ENCODE measurements around the gene SLC5A10. TPM values are rescaled to one million over a fixed set of nuclear protein-coding genes. Genes with fewer than 3 reads are reported as not detected.

SLC5A10 gene
- total RNA-seq, result not detected
- polyA plus RNA-seq, result under 1 TPM; 0.05 to 0.23 (median 0.16) TPM

DNA sequence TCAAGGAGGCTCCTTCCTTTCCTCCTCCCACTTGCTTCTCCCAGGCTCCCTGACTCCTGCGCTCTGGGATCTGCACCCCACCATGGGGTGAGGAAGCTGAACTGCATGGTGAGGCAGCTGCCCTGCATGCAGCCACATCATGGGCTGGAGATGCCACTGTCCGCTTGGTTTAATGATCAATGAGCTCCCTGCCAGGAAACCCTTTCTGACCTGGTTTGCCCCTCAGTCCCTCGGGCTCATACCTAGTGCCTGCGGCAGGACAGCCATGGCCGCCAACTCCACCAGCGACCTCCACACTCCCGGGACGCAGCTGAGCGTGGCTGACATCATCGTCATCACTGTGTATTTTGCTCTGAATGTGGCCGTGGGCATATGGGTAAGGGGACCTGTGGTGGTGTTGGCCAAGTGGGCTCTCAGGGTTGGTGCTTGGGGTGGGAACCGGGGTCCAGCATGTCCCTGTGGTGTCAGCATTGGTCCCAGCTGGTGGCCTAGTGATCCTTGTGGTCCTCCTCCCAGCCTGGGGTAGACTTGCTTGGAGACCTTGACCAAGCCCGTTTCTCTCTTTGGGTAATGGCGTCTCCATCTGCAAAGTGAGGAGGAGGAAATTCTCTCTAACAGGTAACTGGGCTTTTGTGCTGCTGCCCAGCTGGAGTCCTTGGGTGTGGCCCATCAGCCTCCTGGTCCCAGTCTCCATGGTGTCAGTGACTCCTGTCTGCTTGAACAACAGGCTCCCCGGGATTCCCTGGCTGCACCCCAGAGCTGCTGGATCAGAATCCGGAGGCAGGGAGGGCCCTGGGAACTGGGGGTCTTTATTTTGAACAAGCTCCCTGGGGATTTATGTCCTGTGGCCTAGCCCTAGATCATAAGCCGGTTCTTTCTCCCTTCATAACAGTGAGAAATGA, at the start of gene SLC5A10:
Gene SLC5A10, plus strand, starts transcription at position 225 of the 902 bp plus-strand sequence. Its CDS starts 41 bp downstream, at position 266.
- no peaks in the 10 kb centered on the region for H3K9me3 ChIP-seq (ENCODE audit: control insufficient read depth in 2 of 2, low read length in 2 of 2)
- H3K36me3 ChIP-seq (ENCODE audit: control insufficient read depth, insufficient read depth, low read length), result no peaks in the 10 kb centered on the region
- Mint-ChIP-seq H3K4me3 (peak within 1 kb of the TSS in 1 of 4 donors; percentile 2), H3K36me3 (no peaks in the 10 kb centered on the region), H3K4me1 (peaks cover 12 to 50% (median 16%) of the 10 kb centered on the region in 4 donors), H3K27ac (peak within 1 kb of the TSS in 1 of 3 donors; percentile 55), H3K27me3 (peaks cover 4% of the 10 kb centered on the region), H3K9me3 (no peaks in the 10 kb centered on the region)
- H3K4me3 ChIP-seq (ENCODE audit: low read depth, low read length), result no peak within 1 kb of the TSS
- H3K27me3 ChIP-seq (ENCODE audit: control insufficient read depth, insufficient read depth, low read length), result no peaks in the 10 kb centered on the region
- no peak within 1 kb of the TSS for H3K27ac ChIP-seq (ENCODE audit: insufficient read depth, low read length, poor library complexity, severe bottlenecking)
- peaks cover 24% of the 10 kb centered on the region for H3K4me1 ChIP-seq (ENCODE audit: control insufficient read depth, insufficient read depth, low read length, poor library complexity, severe bottlenecking)
- ATAC-seq (ENCODE audit: low read depth in 2 of 2) (no peak), DNase-seq (no peak)

DNA sequence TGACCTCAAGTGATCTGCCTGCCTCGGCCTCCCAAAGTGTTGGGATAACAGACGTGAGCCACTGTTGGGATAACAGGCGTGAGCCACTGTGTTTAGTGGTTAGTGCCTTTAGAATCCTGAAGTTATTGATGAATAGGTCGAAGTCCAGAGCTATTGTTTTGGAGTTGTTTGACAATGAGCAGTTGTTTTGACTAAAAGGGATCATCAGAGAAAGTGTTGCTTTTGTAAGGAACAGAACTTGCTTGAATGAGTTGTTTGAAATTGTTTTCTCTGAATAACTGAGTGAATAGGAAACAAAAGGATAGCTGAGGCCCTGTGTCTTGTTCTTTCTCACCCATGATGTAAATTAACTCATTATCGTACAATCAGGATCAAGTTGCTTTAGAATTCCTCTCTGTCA, 47.5 kb upstream of the SLC5A10 start:
- no peak overlapping the region for H3K27ac ChIP-seq (ENCODE audit: insufficient read depth, low read length, poor library complexity, severe bottlenecking)
- Mint-ChIP-seq H3K4me1 (peaks cover 33 to 61% (median 41%) of the 10 kb centered on the region in 4 donors), H3K27ac (no peak overlapping the region), H3K27me3 (no peaks in the 10 kb centered on the region), H3K4me3 (no peak overlapping the region), H3K9me3 (peaks cover 0 to 1% (median 0%) of the 10 kb centered on the region in 7 donors), H3K36me3 (peaks cover 40% of the 10 kb centered on the region)
- peaks cover 19% of the 10 kb centered on the region for H3K36me3 ChIP-seq (ENCODE audit: control insufficient read depth, insufficient read depth, low read length)
- peaks cover 34% of the 10 kb centered on the region for H3K4me1 ChIP-seq (ENCODE audit: control insufficient read depth, insufficient read depth, low read length, poor library complexity, severe bottlenecking)
- no peaks in the 10 kb centered on the region for H3K27me3 ChIP-seq (ENCODE audit: control insufficient read depth, insufficient read depth, low read length)
- H3K9me3 ChIP-seq (ENCODE audit: control insufficient read depth in 2 of 2, low read length in 2 of 2), result no peaks in the 10 kb centered on the region
- DNase-seq (no peak), ATAC-seq (ENCODE audit: low read depth in 2 of 2) (no peak)
- H3K4me3 ChIP-seq (ENCODE audit: low read depth, low read length), result no peak overlapping the region

DNA sequence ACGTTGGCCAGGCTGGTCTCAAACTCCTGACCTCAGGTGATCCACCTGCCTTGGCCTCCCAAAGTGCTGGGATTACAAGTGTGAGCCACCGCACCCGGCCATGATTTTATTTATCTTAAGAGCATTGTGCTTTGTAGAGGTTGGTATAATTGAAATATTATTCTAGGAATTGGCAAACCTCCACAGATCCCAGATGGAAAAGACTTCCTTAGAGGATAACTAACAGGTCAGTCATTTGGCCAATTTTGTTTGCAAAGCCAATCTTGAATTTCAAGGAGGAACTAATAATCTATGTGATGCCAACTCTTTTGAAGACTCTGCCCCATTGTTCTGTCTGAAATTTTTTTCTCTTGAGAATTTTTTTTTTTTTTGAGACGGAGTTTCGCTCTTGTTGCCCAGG, 46.7 kb upstream of the SLC5A10 start:
- DNase-seq (no peak), ATAC-seq (ENCODE audit: low read depth in 2 of 2) (no peak)
- no peaks in the 10 kb centered on the region for H3K27me3 Mint-ChIP-seq
- peaks cover 29% of the 10 kb centered on the region for H3K4me1 ChIP-seq (ENCODE audit: control insufficient read depth, insufficient read depth, low read length, poor library complexity, severe bottlenecking)
- no peaks in the 10 kb centered on the region for H3K27me3 ChIP-seq (ENCODE audit: control insufficient read depth, insufficient read depth, low read length)
- H3K27ac Mint-ChIP-seq, result no peak overlapping the region
- peaks cover 38% of the 10 kb centered on the region for H3K36me3 Mint-ChIP-seq
- H3K9me3 Mint-ChIP-seq, result peaks cover 0 to 1% (median 0%) of the 10 kb centered on the region in 7 donors
- no peak overlapping the region for H3K27ac ChIP-seq (ENCODE audit: insufficient read depth, low read length, poor library complexity, severe bottlenecking)
- H3K9me3 ChIP-seq (ENCODE audit: control insufficient read depth in 2 of 2, low read length in 2 of 2), result no peaks in the 10 kb centered on the region
- peaks cover 31 to 58% (median 40%) of the 10 kb centered on the region in 4 donors for H3K4me1 Mint-ChIP-seq
- H3K4me3 ChIP-seq (ENCODE audit: low read depth, low read length), result no peak overlapping the region
- peaks cover 19% of the 10 kb centered on the region for H3K36me3 ChIP-seq (ENCODE audit: control insufficient read depth, insufficient read depth, low read length)
- no peak overlapping the region for H3K4me3 Mint-ChIP-seq

DNA sequence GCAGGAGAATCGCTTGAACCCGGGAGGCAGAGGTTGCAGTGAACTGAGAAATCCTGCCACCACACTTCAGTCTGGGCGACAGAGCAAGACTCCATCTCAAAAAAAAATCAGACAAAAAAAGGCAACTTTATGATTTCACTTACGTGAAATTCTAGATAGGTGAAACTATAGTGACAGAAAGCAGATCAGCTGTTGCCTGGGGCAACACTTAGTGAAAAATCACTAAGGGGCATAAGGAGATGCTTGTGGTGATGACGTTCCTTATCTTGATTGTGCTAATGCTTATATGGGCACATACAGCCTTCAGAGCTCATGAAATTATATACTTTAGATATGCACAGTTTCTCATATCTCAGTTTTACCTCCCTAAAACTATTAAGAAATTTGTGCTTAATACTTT, 41.6 kb upstream of the SLC5A10 start:
- no peak overlapping the region for H3K4me3 ChIP-seq (ENCODE audit: low read depth, low read length)
- H3K27ac Mint-ChIP-seq, result peak overlapping the region in 1 of 3 donors; percentile 55
- H3K36me3 ChIP-seq (ENCODE audit: control insufficient read depth, insufficient read depth, low read length), result peaks cover 41% of the 10 kb centered on the region
- peaks cover 52% of the 10 kb centered on the region for H3K36me3 Mint-ChIP-seq
- no peaks in the 10 kb centered on the region for H3K27me3 ChIP-seq (ENCODE audit: control insufficient read depth, insufficient read depth, low read length)
- H3K27ac ChIP-seq (ENCODE audit: insufficient read depth, low read length, poor library complexity, severe bottlenecking), result no peak overlapping the region
- H3K4me1 Mint-ChIP-seq, result peaks cover 0 to 25% (median 20%) of the 10 kb centered on the region in 4 donors
- H3K4me1 ChIP-seq (ENCODE audit: control insufficient read depth, insufficient read depth, low read length, poor library complexity, severe bottlenecking), result no peaks in the 10 kb centered on the region
- no peaks in the 10 kb centered on the region for H3K9me3 ChIP-seq (ENCODE audit: control insufficient read depth in 2 of 2, low read length in 2 of 2)
- H3K27me3 Mint-ChIP-seq, result no peaks in the 10 kb centered on the region
- no peak for ATAC-seq (ENCODE audit: low read depth in 2 of 2)
- peaks cover 0 to 1% (median 0%) of the 10 kb centered on the region in 7 donors for H3K9me3 Mint-ChIP-seq
- no peak for DNase-seq
- H3K4me3 Mint-ChIP-seq, result no peak overlapping the region

DNA sequence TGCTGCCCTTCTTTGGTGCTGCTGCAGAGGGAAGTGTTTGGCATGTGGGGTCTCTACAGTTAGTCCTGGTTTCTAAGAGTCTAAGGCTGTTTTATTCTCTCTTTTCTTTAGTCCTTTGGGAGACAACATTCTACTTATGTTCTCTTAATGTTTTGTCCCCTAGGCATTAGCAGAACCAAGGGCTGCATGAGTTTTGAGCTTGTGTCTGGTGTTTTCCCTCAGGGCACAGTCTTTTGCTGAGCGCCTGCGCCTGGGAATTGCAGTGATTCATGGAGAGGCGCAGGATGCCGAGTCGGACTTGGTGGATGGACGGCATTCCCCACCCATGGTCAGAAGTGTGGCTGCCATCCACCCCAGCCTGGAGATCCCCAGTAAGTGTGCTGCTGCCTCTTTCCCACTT, 41.1 kb upstream of the SLC5A10 start:
- H3K4me1 ChIP-seq (ENCODE audit: control insufficient read depth, insufficient read depth, low read length, poor library complexity, severe bottlenecking), result no peaks in the 10 kb centered on the region
- Mint-ChIP-seq H3K4me3 (no peak overlapping the region), H3K36me3 (peaks cover 55% of the 10 kb centered on the region), H3K27ac (no peak overlapping the region), H3K27me3 (no peaks in the 10 kb centered on the region), H3K4me1 (peaks cover 0 to 28% (median 20%) of the 10 kb centered on the region in 4 donors), H3K9me3 (peaks cover 0 to under 1% (median 0%) of the 10 kb centered on the region in 7 donors)
- no peak for DNase-seq
- H3K36me3 ChIP-seq (ENCODE audit: control insufficient read depth, insufficient read depth, low read length), result peaks cover 43% of the 10 kb centered on the region
- H3K9me3 ChIP-seq (ENCODE audit: control insufficient read depth in 2 of 2, low read length in 2 of 2), result no peaks in the 10 kb centered on the region
- no peak for ATAC-seq (ENCODE audit: low read depth in 2 of 2)
- H3K27me3 ChIP-seq (ENCODE audit: control insufficient read depth, insufficient read depth, low read length), result no peaks in the 10 kb centered on the region
- H3K4me3 ChIP-seq (ENCODE audit: low read depth, low read length), result no peak overlapping the region
- no peak overlapping the region for H3K27ac ChIP-seq (ENCODE audit: insufficient read depth, low read length, poor library complexity, severe bottlenecking)

DNA sequence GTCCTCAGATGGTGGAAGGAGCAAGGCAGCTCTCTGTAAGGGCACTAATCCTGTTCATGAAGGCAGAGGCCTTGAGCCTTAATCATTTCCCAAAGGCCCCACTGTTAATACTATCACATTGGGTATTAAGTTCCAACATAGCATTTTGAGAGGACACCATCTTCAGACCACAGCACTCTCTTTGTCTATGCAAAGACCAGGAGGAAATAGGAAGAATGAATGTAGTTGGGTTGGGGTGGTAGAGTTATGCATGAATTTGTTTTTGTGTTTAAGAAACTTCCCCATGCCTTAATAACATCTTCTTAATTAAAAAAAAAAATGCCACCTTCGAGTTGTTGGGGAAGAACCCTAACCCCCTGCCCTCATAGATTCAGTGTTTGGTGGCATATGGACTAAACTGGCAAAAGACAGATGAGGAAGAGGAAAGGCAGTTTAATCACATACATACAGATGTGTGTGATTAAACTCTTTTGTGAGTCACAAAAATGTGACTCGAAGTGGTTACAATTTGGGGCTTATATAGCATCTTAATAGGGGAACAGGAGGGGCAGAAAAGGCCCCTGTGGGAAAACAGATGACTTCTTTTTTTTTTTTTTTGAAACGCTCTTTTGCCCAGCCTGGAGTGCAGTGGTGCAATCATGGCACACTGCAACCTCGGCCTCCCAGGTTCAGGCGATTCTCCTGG, 35.0 kb upstream of the SLC5A10 start:
- Mint-ChIP-seq H3K27me3 (no peaks in the 10 kb centered on the region), H3K9me3 (no peaks in the 10 kb centered on the region), H3K4me1 (peaks cover 22 to 47% (median 40%) of the 10 kb centered on the region in 4 donors), H3K4me3 (peak overlapping the region in 2 of 4 donors; percentile 57 to 70), H3K27ac (peak overlapping the region in 1 of 3 donors; percentile 78), H3K36me3 (peaks cover 48% of the 10 kb centered on the region)
- H3K27ac ChIP-seq (ENCODE audit: insufficient read depth, low read length, poor library complexity, severe bottlenecking), result no peak overlapping the region
- H3K4me1 ChIP-seq (ENCODE audit: control insufficient read depth, insufficient read depth, low read length, poor library complexity, severe bottlenecking), result peaks cover 23% of the 10 kb centered on the region
- DNase-seq, result no peak
- H3K9me3 ChIP-seq (ENCODE audit: control insufficient read depth in 2 of 2, low read length in 2 of 2), result no peaks in the 10 kb centered on the region
- H3K27me3 ChIP-seq (ENCODE audit: control insufficient read depth, insufficient read depth, low read length), result no peaks in the 10 kb centered on the region
- no peak overlapping the region for H3K4me3 ChIP-seq (ENCODE audit: low read depth, low read length)
- peak in 1 of 2 donors; percentile 28 for ATAC-seq (ENCODE audit: low read depth in 2 of 2)
- H3K36me3 ChIP-seq (ENCODE audit: control insufficient read depth, insufficient read depth, low read length), result peaks cover 39% of the 10 kb centered on the region

DNA sequence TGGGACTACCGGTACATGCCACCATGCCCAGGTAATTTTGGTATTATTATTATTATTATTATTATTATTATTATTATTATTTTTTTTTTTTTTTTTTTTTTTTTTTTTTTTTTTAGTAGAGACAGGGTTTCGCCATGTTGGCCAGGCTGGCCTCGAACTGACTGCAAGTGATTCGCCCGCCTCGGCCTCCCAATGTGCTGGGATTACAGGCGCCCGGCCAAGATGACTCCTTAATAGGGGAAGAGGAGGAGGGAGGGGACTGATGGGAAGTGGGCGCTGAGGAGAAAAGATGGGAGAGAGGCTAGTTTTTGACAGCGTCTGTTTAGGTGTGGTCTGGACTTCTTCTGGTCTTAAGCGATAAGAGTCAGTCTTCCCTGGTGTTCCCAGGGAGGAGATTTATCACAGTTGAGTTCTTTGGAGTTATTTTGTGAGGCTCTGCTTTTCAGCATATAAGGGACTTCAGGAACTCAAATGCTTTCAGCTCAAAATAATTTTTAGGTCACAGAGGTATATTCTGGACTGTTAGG, 34.4 kb upstream of the SLC5A10 start:
- Histone ChIP-seq H3K9me3 (ENCODE audit: control insufficient read depth in 2 of 2, low read length in 2 of 2) (no peaks in the 10 kb centered on the region), H3K4me1 (ENCODE audit: control insufficient read depth, insufficient read depth, low read length, poor library complexity, severe bottlenecking) (peaks cover 26% of the 10 kb centered on the region), H3K27ac (ENCODE audit: insufficient read depth, low read length, poor library complexity, severe bottlenecking) (no peak overlapping the region), H3K4me3 (ENCODE audit: low read depth, low read length) (no peak overlapping the region), H3K27me3 (ENCODE audit: control insufficient read depth, insufficient read depth, low read length) (no peaks in the 10 kb centered on the region), H3K36me3 (ENCODE audit: control insufficient read depth, insufficient read depth, low read length) (peaks cover 33% of the 10 kb centered on the region)
- peaks cover 27 to 50% (median 45%) of the 10 kb centered on the region in 4 donors for H3K4me1 Mint-ChIP-seq
- peak overlapping the region in 1 of 4 donors; percentile 32 for H3K4me3 Mint-ChIP-seq
- no peak for DNase-seq
- H3K27me3 Mint-ChIP-seq, result no peaks in the 10 kb centered on the region
- H3K36me3 Mint-ChIP-seq, result peaks cover 47% of the 10 kb centered on the region
- H3K27ac Mint-ChIP-seq, result peak overlapping the region; percentile 2 to 85 (median 78)
- ATAC-seq (ENCODE audit: low read depth in 2 of 2), result no peak
- H3K9me3 Mint-ChIP-seq, result no peaks in the 10 kb centered on the region

Data from CD4-positive, CD25-positive, alpha-beta regulatory T cell (primary cell).